Raji (cell line): ENCODE data around the gene ARHGEF26.

Source experiments
- POLR2A ChIP-seq: IDR thresholded peaks from 2 replicates; pipeline ENCODE4 v1.6.1; 2011; ENCODE audit warnings: low read depth, low read length, control low read depth; ENCODE audit not compliant: insufficient read depth

Gene ARHGEF26

DNA sequence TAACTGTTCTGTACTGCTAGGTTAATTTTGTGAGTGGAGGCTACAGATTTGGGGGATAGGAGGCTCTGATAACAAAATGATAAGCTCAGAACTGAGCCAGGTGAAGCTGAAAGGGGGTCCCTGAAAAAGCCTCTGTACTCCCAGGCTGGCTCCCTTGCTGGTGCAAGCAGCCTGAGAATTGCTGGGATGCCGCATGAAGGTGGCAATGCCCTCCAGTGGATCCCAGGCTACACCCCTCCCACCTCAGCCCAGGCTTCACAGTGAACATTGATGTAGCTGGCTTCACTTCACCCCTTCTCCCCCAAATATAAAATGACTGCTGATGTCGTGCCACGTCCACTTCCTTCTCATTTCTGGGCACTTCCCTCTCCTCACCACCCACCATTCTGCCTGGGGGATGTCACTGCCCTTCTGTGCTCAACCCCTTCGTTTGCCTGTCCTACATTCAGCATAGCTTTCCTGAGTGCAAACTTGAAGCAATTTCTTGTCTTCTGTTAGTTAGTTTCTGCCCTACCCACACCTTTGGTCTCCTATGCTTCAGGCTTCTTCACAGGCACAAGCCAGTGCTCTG lies 9.7 kb upstream of the ARHGEF26 start:
- TF ChIP-seq POLR2A, result no peak

DNA sequence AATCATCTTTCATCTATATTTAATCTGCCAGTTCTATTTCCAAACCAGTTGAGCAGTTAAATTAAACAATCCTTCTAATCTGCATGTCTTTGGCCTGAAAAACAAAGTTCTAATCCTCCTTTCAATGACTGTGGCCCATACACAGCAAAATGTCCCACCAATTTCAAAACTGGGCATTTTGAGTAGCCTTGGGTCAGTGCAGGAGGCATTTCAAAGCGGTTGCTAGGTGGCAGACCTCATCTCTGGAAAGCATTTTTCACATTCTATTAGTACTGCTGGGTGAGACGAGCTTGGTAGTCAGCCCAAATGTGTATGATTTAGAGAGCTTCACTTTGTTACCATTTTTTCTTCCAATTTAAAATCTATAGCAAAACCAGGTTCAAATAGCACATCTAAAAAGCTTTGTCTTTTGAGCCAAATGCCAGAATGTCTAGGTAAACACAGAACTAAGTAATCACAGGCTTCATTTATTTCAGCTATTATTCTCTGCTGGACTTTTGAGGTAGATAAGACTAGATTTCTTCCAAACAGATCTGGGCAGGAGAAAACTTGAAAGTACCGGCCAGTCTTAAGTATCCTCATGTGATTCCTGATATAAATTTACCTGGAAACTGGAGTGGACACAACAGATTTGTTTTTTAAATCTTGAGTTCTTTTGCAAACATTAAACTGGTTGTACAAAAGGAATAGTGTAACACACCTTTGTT lies 8.9 kb upstream of the ARHGEF26 start:
- TF ChIP-seq POLR2A, result no peak

DNA sequence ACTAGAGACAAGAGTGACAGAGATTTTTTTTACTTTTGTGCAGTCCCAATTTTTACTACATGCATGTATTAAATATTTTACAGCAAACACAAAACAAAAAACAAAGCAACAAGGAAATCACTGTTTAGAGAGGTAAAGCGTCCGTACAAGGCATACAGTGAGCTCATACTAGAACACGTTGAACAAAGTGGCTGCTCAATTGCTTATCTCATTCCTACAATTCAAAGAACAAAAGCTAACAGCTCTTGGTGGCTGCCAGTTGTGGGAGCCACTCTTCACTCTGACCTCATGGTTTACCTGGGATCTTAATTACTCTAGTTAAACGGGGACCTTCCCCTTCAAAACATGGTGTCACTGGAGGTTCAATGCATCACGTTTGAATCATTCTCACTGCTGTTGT lies 7.6 kb upstream of the ARHGEF26 start:
- TF ChIP-seq POLR2A, result no peak

DNA sequence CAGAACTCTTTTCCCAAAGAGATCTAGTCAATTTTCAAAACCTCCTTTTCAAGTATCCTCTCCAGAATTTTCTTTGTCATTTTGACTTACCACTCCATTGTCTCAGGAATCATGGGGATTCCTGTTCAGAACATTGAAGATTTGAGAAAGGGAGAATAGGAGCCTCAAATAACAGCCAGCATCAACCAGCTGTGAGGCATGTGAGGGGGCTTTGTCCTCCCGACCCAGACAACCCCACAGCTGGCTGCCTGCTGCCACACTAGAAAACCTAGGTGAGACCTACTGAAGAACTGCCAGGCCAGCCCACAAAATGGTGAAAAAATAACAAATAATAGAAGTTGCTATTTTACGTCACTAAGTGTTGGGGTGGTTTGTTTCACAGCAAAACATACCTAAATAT lies 5.9 kb upstream of the ARHGEF26 start:
- no peak for TF ChIP-seq POLR2A

DNA sequence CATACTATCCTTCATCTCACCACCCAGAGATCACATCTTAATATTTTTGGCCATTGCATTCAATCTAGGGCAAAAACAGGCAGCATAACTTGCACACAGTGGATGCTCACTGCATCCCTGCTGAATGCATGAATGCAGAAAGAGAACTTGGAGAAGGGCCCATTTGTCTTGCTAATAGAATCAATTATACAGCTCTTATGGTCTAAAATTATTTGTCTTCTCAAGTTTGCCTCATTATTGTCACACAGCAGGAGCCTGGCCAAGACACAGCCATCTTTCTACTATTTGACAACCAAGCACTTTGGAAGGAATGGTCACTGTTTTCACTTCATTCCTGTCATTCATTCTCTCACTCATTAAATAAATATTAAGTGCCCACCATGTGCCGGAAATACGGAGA lies 1.2 kb upstream of the ARHGEF26 start:
- TF ChIP-seq POLR2A, result no peak

DNA sequence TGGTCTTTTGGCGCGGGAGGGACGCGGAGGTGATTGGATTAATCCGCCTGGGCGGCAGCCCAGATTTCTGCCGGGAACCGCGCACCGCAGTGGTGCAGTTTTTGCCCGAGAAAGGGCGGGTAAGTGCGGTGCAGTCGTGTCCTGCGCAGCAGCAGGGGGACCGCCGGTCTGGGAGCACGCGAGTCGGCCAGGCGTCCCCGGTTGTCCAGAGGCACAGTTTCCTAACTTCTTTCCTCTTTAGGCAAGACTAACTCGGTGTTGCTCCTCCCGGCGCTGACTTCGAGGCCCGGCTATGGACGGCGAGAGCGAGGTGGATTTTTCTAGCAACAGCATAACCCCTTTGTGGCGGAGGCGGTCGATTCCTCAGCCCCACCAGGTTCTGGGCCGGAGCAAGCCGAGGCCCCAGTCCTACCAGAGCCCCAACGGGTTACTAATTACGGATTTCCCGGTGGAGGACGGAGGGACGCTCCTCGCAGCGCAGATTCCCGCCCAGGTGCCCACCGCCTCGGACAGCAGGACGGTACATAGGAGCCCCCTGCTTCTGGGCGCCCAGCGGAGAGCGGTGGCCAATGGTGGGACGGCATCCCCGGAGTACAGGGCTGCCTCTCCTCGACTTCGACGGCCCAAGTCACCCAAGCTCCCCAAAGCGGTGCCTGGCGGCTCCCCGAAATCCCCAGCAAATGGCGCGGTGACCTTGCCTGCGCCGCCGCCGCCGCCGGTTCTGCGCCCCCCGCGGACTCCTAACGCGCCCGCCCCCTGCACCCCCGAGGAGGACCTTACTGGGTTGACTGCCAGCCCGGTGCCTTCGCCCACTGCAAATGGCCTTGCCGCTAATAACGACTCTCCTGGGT lies 736 bp downstream of the ARHGEF26 start:
- no peak for TF ChIP-seq POLR2A

DNA sequence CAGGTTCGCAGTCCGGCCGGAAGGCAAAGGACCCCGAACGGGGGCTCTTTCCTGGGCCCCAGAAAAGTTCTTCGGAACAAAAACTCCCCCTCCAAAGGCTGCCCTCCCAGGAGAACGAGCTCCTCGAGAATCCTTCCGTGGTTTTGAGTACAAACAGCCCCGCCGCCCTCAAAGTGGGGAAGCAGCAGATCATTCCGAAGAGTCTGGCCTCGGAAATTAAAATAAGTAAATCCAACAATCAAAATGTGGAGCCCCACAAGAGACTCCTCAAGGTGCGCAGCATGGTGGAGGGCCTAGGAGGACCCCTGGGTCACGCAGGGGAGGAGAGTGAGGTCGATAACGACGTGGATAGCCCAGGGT lies 1.3 kb downstream of the ARHGEF26 start:
- TF ChIP-seq POLR2A, result no peak

DNA sequence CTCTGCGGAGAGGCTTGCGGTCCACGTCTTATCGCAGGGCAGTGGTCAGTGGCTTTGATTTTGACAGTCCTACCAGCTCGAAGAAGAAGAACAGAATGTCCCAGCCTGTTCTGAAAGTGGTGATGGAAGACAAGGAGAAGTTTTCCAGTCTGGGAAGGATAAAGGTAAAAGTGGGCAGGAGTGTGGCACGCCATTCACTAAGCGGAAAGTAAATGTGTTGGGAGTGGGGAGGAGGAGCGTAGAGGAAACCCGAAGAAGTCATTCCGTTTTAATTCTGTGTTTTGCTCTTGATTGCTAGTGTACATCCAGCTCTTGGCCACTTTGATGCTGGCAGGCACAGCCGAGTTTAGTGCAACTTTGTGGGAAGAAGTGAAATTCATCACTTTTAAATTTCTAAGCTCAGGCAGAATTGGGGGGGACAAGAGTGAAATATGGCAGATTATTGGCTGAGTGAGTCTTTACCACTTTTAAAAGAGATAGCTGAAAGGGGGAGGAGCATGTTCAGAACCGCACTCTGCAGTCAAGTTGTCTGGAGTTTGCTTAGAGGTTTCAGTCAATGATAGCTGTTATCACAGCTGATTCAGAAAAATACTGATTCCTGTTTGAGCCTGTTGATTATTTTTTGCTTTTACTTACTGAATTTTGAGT lies 1.8 kb downstream of the ARHGEF26 start:
- no peak for TF ChIP-seq POLR2A

DNA sequence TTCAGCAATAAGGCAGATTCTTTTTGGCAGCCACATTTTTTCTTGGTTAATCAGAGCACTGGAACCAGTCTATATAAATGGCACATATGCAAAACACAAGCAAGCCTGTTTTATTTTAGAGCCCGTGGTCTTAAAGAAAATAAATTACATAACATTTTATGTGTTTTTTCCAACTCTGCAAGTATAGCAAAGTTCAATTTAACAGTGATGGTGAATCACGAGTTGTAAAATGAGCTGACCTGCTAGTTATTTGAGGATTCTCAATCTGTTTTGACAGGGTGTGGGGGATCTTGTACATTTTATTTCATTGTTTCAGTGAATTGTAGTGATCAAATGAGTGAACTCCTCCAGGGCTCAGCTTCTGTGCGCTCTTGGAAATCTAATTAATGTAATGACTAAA lies 2.7 kb downstream of the ARHGEF26 start:
- TF ChIP-seq POLR2A, result no peak

DNA sequence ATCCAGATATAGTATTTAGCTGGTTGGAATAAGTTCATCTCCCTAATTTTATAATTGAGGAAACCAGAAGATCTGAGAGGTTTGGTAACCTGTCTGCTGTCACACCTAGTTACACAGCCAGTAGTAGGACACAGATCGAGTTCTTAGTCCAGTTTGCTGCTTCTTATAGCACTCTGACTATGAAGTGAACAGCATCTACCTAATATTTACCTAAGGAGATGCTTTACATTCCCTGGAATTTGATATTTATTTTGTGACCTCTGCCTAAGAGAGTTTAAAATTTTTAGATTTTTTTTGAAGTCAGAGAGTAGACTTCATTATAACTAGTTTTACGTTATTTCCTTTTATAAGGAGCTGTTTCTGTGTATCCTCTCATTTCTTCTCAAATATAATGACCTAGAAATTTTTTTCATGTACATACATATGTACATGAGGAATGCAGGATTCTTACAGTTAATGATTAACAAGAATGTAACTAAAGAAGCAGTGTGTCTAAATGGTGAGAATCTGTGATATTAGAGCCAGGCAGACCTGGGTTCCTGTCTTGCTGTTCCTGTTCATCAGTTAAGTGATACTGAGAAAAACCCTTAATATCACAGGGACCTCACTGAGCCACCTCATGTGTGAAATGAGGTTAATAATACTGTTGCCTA lies 4.3 kb downstream of the ARHGEF26 start:
- no peak for TF ChIP-seq POLR2A

DNA sequence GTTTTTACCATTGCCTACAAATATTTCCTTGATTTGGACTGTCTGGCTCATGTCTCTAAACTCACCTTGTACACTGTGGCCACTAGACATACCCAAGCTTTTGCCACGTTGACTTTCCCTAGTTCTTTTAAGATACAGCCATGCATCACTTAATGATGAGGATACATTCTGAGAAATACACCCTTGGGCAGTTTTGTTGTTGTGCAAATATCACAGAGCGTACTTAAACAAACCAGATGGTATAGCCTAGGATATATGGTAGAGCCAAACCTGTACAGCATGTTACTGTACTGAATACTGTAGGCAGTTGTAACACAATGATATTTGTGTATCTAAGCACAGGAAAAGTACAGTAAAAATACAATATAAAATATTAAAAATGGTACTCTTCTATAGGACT lies 5.5 kb downstream of the ARHGEF26 start:
- no peak for TF ChIP-seq POLR2A

DNA sequence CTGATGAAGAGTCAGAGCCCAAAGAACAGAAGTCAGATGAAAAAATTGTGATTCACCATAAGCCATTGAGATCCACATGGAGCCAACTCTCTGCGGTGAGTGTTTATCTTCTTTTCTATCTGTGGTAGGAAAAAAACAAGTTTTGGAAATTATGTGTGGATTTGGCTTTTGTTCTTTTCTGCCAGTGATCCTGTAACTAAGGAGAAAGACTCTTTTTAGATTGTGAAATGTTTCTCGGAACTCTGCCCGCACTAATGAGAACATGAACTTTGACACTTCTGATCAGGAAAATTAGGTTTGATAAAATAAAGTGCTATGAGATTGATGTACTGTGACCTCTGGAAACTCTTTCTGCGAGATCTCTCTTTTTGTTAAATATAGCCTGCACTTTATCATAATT lies 8.4 kb downstream of the ARHGEF26 start:
- no peak for TF ChIP-seq POLR2A

DNA sequence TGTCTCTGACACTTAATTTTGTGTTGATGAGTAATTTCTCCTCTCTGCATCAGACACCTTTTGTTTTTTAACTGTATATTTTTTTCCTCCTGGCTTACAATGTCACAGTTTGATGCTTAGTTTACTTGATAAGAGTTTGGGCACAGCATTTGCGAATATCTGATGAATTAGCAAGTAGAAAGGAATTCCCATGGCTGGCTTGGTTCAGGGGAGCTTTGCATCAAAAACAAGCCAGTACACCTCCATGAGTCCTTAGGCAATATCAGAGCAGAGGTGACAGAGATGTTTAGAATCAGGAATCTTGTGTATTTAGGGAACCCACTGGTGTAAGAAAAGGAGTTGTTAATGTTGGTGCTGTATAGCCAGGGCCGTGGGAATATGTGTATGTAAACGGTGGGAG lies 9.3 kb downstream of the ARHGEF26 start:
- no peak for TF ChIP-seq POLR2A

DNA sequence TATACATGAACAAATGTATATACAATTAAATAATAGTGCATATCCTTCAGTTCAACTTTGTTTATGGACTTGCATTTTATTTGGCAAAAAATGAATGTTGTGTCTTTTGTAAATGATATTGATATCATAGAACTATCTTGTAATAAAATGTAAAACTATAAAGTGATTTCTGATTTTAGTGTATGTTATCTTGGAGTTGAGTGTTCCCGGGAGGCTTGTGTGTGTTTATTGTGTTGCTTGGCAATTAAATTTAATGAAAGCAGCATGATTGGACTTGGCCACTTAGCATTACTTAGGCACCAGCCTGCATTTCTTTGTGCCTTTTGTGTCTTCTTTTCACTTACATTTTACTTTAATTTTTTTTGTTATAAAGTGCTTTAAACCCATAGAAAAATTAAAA lies 10.6 kb downstream of the ARHGEF26 start:
- TF ChIP-seq POLR2A, result no peak

DNA sequence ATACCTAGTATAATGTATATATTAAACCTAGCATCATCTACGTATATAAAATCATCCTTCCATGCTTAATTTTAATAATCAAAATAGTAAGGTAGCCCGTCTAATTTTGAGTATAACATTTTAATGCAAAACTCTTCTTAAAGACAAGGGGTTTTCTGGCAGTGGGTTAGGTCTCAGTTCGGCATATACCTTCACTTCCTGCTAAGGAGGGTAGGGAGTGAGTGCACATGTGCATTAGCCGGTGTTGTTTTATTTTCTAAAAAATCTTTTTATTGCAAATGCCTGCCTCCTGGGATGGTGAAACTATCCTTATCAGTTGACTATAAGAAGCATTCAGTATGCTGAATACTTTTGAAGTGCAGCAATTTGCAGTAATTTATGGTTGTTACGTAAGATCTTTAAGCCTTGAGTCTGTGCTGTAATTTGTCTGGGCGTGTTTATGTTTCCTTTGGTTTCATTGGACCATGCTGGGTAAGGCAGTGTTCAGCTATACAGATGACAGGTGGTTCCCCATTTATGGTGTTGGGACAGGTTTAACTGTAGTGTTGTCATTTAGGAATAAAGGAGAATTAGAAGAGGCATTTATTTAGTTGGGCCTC lies 11.7 kb downstream of the ARHGEF26 start:
- no peak for TF ChIP-seq POLR2A
